ENCODE measurements around the gene OR6B3.

Gene OR6B3

GRCh38 chr2:240053173-240054155 lies at the start of gene OR6B3:
Gene OR6B3 (minus strand): TSS chr2:240053521.
- Histone ChIP-seq H3K9me3 (ENCODE audit: control insufficient read depth in 1 of 2, low read length in 2 of 2) (no peaks in the 10 kb centered on the region), H3K4me1 (ENCODE audit: control insufficient read depth in 1 of 2, insufficient read depth in 2 of 2, low read length in 2 of 2) (no peaks in the 10 kb centered on the region), H3K36me3 (ENCODE audit: control insufficient read depth in 1 of 2, insufficient read depth in 2 of 2, low read length in 2 of 2) (no peaks in the 10 kb centered on the region), H3K4me3 (ENCODE audit: low read depth in 1 of 2, low read length in 2 of 2) (no peak within 1 kb of the TSS), H3K27me3 (ENCODE audit: low read depth, low read length) (peaks cover 12% of the 10 kb centered on the region), H3K27ac (ENCODE audit: low read length) (no peak within 1 kb of the TSS)

- Histone ChIP-seq H3K9me3 (ENCODE audit: control insufficient read depth in 1 of 2, low read length in 2 of 2) (peaks cover 8 to 12% of the 10 kb centered on the region in 2 donors), H3K27ac (ENCODE audit: low read length) (no peak overlapping the region), H3K27me3 (ENCODE audit: low read depth, low read length) (peaks cover 22% of the 10 kb centered on the region), H3K4me3 (ENCODE audit: low read depth in 1 of 2, low read length in 2 of 2) (no peak overlapping the region), H3K4me1 (ENCODE audit: control insufficient read depth in 1 of 2, insufficient read depth in 2 of 2, low read length in 2 of 2) (no peaks in the 10 kb centered on the region), H3K36me3 (ENCODE audit: control insufficient read depth in 1 of 2, insufficient read depth in 2 of 2, low read length in 2 of 2) (no peaks in the 10 kb centered on the region)
These were observed 45.0 kb upstream of the OR6B3 start for GRCh38 chr2:240098349-240098748.

GRCh38 chr2:240095556-240096523 lies 42.5 kb upstream of the OR6B3 start:
- Histone ChIP-seq H3K27ac (ENCODE audit: low read length) (no peak overlapping the region), H3K36me3 (ENCODE audit: control insufficient read depth in 1 of 2, insufficient read depth in 2 of 2, low read length in 2 of 2) (no peaks in the 10 kb centered on the region), H3K9me3 (ENCODE audit: control insufficient read depth in 1 of 2, low read length in 2 of 2) (peaks cover 8 to 12% of the 10 kb centered on the region in 2 donors), H3K27me3 (ENCODE audit: low read depth, low read length) (peaks cover 22% of the 10 kb centered on the region), H3K4me1 (ENCODE audit: control insufficient read depth in 1 of 2, insufficient read depth in 2 of 2, low read length in 2 of 2) (no peaks in the 10 kb centered on the region), H3K4me3 (ENCODE audit: low read depth in 1 of 2, low read length in 2 of 2) (no peak overlapping the region)

- H3K9me3 ChIP-seq (ENCODE audit: control insufficient read depth in 1 of 2, low read length in 2 of 2): peaks cover 6 to 9% of the 10 kb centered on the region in 2 donors
- H3K36me3 ChIP-seq (ENCODE audit: control insufficient read depth in 1 of 2, insufficient read depth in 2 of 2, low read length in 2 of 2): no peaks in the 10 kb centered on the region
- peaks cover 1% of the 10 kb centered on the region for H3K27me3 ChIP-seq (ENCODE audit: low read depth, low read length)
- no peak overlapping the region for H3K27ac ChIP-seq (ENCODE audit: low read length)
- H3K4me1 ChIP-seq (ENCODE audit: control insufficient read depth in 1 of 2, insufficient read depth in 2 of 2, low read length in 2 of 2): no peaks in the 10 kb centered on the region
- no peak overlapping the region for H3K4me3 ChIP-seq (ENCODE audit: low read depth in 1 of 2, low read length in 2 of 2)
These were observed 36.0 kb upstream of the OR6B3 start for GRCh38 chr2:240089306-240089705.

- no peaks in the 10 kb centered on the region for H3K27me3 ChIP-seq (ENCODE audit: low read depth, low read length)
- H3K36me3 ChIP-seq (ENCODE audit: control insufficient read depth in 1 of 2, insufficient read depth in 2 of 2, low read length in 2 of 2): no peaks in the 10 kb centered on the region
- peak overlapping the region in 1 of 2 donors; percentile 8 for H3K4me3 ChIP-seq (ENCODE audit: low read depth in 1 of 2, low read length in 2 of 2)
- no peaks in the 10 kb centered on the region for H3K4me1 ChIP-seq (ENCODE audit: control insufficient read depth in 1 of 2, insufficient read depth in 2 of 2, low read length in 2 of 2)
- H3K27ac ChIP-seq (ENCODE audit: low read length): no peak overlapping the region
- peaks cover 6 to 9% of the 10 kb centered on the region in 2 donors for H3K9me3 ChIP-seq (ENCODE audit: control insufficient read depth in 1 of 2, low read length in 2 of 2)
These were observed 33.2 kb upstream of the OR6B3 start for GRCh38 chr2:240086563-240086962.

GRCh38 chr2:240078631-240079030 lies 25.3 kb upstream of the OR6B3 start:
- no peaks in the 10 kb centered on the region for H3K36me3 ChIP-seq (ENCODE audit: control insufficient read depth in 1 of 2, insufficient read depth in 2 of 2, low read length in 2 of 2)
- H3K4me3 ChIP-seq (ENCODE audit: low read depth in 1 of 2, low read length in 2 of 2): no peak overlapping the region
- no peaks in the 10 kb centered on the region for H3K4me1 ChIP-seq (ENCODE audit: control insufficient read depth in 1 of 2, insufficient read depth in 2 of 2, low read length in 2 of 2)
- H3K9me3 ChIP-seq (ENCODE audit: control insufficient read depth in 1 of 2, low read length in 2 of 2): peaks cover 7 to 15% of the 10 kb centered on the region in 2 donors
- H3K27ac ChIP-seq (ENCODE audit: low read length): no peak overlapping the region
- H3K27me3 ChIP-seq (ENCODE audit: low read depth, low read length): no peaks in the 10 kb centered on the region

GRCh38 chr2:240077442-240077841 lies 24.1 kb upstream of the OR6B3 start:
- H3K36me3 ChIP-seq (ENCODE audit: control insufficient read depth in 1 of 2, insufficient read depth in 2 of 2, low read length in 2 of 2): no peaks in the 10 kb centered on the region
- H3K27ac ChIP-seq (ENCODE audit: low read length): no peak overlapping the region
- H3K4me1 ChIP-seq (ENCODE audit: control insufficient read depth in 1 of 2, insufficient read depth in 2 of 2, low read length in 2 of 2): no peaks in the 10 kb centered on the region
- no peaks in the 10 kb centered on the region for H3K27me3 ChIP-seq (ENCODE audit: low read depth, low read length)
- peaks cover 7 to 15% of the 10 kb centered on the region in 2 donors for H3K9me3 ChIP-seq (ENCODE audit: control insufficient read depth in 1 of 2, low read length in 2 of 2)
- H3K4me3 ChIP-seq (ENCODE audit: low read depth in 1 of 2, low read length in 2 of 2): no peak overlapping the region

- Histone ChIP-seq H3K27me3 (ENCODE audit: low read depth, low read length) (no peaks in the 10 kb centered on the region), H3K4me3 (ENCODE audit: low read depth in 1 of 2, low read length in 2 of 2) (no peak overlapping the region), H3K4me1 (ENCODE audit: control insufficient read depth in 1 of 2, insufficient read depth in 2 of 2, low read length in 2 of 2) (no peaks in the 10 kb centered on the region), H3K9me3 (ENCODE audit: control insufficient read depth in 1 of 2, low read length in 2 of 2) (peaks cover 7 to 15% of the 10 kb centered on the region in 2 donors), H3K27ac (ENCODE audit: low read length) (no peak overlapping the region), H3K36me3 (ENCODE audit: control insufficient read depth in 1 of 2, insufficient read depth in 2 of 2, low read length in 2 of 2) (no peaks in the 10 kb centered on the region)
These were observed 21.2 kb upstream of the OR6B3 start for GRCh38 chr2:240074545-240074944.

GRCh38 chr2:240070907-240071306 lies 17.6 kb upstream of the OR6B3 start:
- H3K4me3 ChIP-seq (ENCODE audit: low read depth in 1 of 2, low read length in 2 of 2): no peak overlapping the region
- H3K27ac ChIP-seq (ENCODE audit: low read length): no peak overlapping the region
- H3K9me3 ChIP-seq (ENCODE audit: control insufficient read depth in 1 of 2, low read length in 2 of 2): peaks cover 0 to 4% of the 10 kb centered on the region in 2 donors
- no peaks in the 10 kb centered on the region for H3K36me3 ChIP-seq (ENCODE audit: control insufficient read depth in 1 of 2, insufficient read depth in 2 of 2, low read length in 2 of 2)
- H3K27me3 ChIP-seq (ENCODE audit: low read depth, low read length): no peaks in the 10 kb centered on the region
- H3K4me1 ChIP-seq (ENCODE audit: control insufficient read depth in 1 of 2, insufficient read depth in 2 of 2, low read length in 2 of 2): no peaks in the 10 kb centered on the region

GRCh38 chr2:240069829-240070228 lies 16.5 kb upstream of the OR6B3 start:
- Histone ChIP-seq H3K9me3 (ENCODE audit: control insufficient read depth in 1 of 2, low read length in 2 of 2) (peaks cover 0 to 4% of the 10 kb centered on the region in 2 donors), H3K4me3 (ENCODE audit: low read depth in 1 of 2, low read length in 2 of 2) (no peak overlapping the region), H3K36me3 (ENCODE audit: control insufficient read depth in 1 of 2, insufficient read depth in 2 of 2, low read length in 2 of 2) (no peaks in the 10 kb centered on the region), H3K27me3 (ENCODE audit: low read depth, low read length) (no peaks in the 10 kb centered on the region), H3K4me1 (ENCODE audit: control insufficient read depth in 1 of 2, insufficient read depth in 2 of 2, low read length in 2 of 2) (no peaks in the 10 kb centered on the region), H3K27ac (ENCODE audit: low read length) (no peak overlapping the region)

GRCh38 chr2:240068193-240068592 lies 14.9 kb upstream of the OR6B3 start:
- H3K4me1 ChIP-seq (ENCODE audit: control insufficient read depth in 1 of 2, insufficient read depth in 2 of 2, low read length in 2 of 2): no peaks in the 10 kb centered on the region
- H3K36me3 ChIP-seq (ENCODE audit: control insufficient read depth in 1 of 2, insufficient read depth in 2 of 2, low read length in 2 of 2): no peaks in the 10 kb centered on the region
- no peak overlapping the region for H3K27ac ChIP-seq (ENCODE audit: low read length)
- H3K4me3 ChIP-seq (ENCODE audit: low read depth in 1 of 2, low read length in 2 of 2): no peak overlapping the region
- H3K9me3 ChIP-seq (ENCODE audit: control insufficient read depth in 1 of 2, low read length in 2 of 2): peaks cover 0 to 4% of the 10 kb centered on the region in 2 donors
- no peaks in the 10 kb centered on the region for H3K27me3 ChIP-seq (ENCODE audit: low read depth, low read length)
